Fibroblast of the aortic adventitia (primary cell): Measurements from ENCODE around the gene B3GNT7. TPM values are rescaled to one million over a fixed set of nuclear protein-coding genes. Genes with fewer than 3 reads are reported as not detected.
"Not testable (repeated sequence)": the region's sequence is repeated elsewhere in the genome, so short reads cannot be mapped to it uniquely, and the experiment has no call there.

ENCODE experiments used
- DNase-seq: peaks from one replicate; pipeline ENCODE4 v3.0.0-alpha.2; 2010; ENCODE audit warnings: low read depth
- H3K4me3 ChIP-seq: 2 replicates; pipeline ENCODE4 v1.5.1; 2011; ENCODE audit warnings: low read depth, mild to moderate bottlenecking, control low read depth, low read length, moderate library complexity
- small RNA-seq: library from RNA; depleted of rRNA; stranded (forward); fragments of <200 nt; gene quantifications from one replicate; pipeline ENCODE3, GENCODE V24; 2012
- total RNA-seq: library from RNA; depleted of rRNA; stranded (reverse); fragments of >200 nt; gene quantifications from 2 replicates; pipeline ENCODE4 v1.2.3, GENCODE V29; 2012; ENCODE audit warnings: low replicate concordance
- TF ChIP-seq, protein P1 (sequence below): IDR thresholded peaks from 2 replicates; pipeline ENCODE4 v1.5.1; 2011; ENCODE audit warnings: mild to moderate bottlenecking, low read length, control low read depth, inconsistent platforms; ENCODE audit not compliant: insufficient read depth

B3GNT7 gene
- total RNA-seq, 1 donor: 0.27 TPM

- no peak for DNase-seq
- no peak overlapping the region for H3K4me3 ChIP-seq
- TF ChIP-seq, protein P1, sequence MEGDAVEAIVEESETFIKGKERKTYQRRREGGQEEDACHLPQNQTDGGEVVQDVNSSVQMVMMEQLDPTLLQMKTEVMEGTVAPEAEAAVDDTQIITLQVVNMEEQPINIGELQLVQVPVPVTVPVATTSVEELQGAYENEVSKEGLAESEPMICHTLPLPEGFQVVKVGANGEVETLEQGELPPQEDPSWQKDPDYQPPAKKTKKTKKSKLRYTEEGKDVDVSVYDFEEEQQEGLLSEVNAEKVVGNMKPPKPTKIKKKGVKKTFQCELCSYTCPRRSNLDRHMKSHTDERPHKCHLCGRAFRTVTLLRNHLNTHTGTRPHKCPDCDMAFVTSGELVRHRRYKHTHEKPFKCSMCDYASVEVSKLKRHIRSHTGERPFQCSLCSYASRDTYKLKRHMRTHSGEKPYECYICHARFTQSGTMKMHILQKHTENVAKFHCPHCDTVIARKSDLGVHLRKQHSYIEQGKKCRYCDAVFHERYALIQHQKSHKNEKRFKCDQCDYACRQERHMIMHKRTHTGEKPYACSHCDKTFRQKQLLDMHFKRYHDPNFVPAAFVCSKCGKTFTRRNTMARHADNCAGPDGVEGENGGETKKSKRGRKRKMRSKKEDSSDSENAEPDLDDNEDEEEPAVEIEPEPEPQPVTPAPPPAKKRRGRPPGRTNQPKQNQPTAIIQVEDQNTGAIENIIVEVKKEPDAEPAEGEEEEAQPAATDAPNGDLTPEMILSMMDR: no peak
These were observed 34.4 kb downstream of the B3GNT7 start for GRCh38 chr2:231429901-231430300.

- DNase-seq, H3K4me3 ChIP-seq: not testable (repeated sequence)
These were observed 34.9 kb downstream of the B3GNT7 start for GRCh38 chr2:231430437-231430836.

- DNase-seq: no peak
- H3K4me3 ChIP-seq: no peak overlapping the region
- TF ChIP-seq, protein P1: no peak
These were observed 36.1 kb downstream of the B3GNT7 start for GRCh38 chr2:231431606-231432005.

DNA sequence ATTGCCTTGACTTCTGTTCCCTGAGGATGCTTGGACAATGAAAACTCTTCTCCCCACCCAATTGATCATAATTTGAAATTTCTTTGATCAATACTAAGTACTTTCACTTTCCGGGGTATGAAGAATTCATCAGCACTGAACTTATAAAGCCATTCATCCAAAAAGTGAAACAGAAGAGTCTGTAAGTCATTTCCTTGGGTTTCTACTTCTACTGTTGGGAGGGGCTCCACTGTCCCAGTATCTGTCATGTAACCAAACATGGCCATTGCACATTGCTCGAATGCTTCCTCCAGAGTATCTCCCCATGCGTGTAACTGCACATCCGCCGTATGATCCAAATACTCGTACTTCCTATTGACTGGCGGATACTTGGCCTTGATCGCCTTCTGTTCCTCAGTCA, 38.5 kb downstream of the B3GNT7 start:
- TF ChIP-seq, protein P1: no peak
- DNase-seq: no peak
- H3K4me3 ChIP-seq: no peak overlapping the region

GRCh38 chr2:231436957-231437356, 41.4 kb downstream of the B3GNT7 start:
- H3K4me3 ChIP-seq: no peak overlapping the region
- TF ChIP-seq, protein P1: no peak
- no peak for DNase-seq

DNA sequence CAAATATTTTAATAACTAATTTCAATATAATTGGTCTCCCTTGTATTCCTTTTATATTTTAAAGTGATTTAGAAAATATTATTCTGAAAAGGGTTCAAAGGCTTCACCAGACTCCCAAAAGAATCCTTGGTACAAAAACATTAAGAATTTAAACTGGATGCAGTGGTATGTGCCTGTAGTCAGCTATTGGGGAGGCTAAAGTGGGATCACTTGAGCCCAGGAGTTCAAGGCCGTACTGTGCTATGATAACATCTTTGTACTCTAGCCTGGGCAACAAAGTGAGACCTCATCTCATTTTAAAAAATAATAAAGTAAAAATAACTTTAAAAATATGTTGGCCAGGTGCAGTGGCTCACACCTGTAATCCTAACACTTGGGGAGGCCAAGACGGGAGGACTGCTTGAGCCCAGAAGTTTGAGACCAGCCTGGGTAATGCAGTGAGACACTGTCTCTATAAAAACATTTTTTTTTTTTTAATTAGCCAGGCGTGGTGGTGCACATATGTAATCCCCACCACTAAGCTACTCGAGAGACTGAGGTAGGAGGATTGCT, 54.1 kb downstream of the B3GNT7 start:
- H3K4me3 ChIP-seq: no peak overlapping the region
- DNase-seq: no peak
- TF ChIP-seq, protein P1: no peak

- DNase-seq: no peak
- TF ChIP-seq, protein P1: no peak
- no peak overlapping the region for H3K4me3 ChIP-seq
These were observed 55.1 kb downstream of the B3GNT7 start for GRCh38 chr2:231450548-231450989.

Small RNA genes within 50 kb of the gene (small RNA-seq; reads per million reads assigned to genes)
- 0.25 reads per million for gene MIR4777

Other genes with a start within 250 kb of the B3GNT7 start
- 94.4 and 97.4 TPM in 2 replicates for gene ARMC9, start 197.1 kb upstream of the B3GNT7 start, total RNA-seq
- 167 and 437 TPM in 2 replicates for gene NCL, start 68.8 kb downstream of the B3GNT7 start, total RNA-seq
- not detected in 2 replicates for gene NMUR1, start 134.7 kb downstream of the B3GNT7 start, total RNA-seq
- gene TEX44, start 197.2 kb downstream of the B3GNT7 start, total RNA-seq: not detected in 2 replicates